ENCODE results near the gene MUC13.

DNA sequence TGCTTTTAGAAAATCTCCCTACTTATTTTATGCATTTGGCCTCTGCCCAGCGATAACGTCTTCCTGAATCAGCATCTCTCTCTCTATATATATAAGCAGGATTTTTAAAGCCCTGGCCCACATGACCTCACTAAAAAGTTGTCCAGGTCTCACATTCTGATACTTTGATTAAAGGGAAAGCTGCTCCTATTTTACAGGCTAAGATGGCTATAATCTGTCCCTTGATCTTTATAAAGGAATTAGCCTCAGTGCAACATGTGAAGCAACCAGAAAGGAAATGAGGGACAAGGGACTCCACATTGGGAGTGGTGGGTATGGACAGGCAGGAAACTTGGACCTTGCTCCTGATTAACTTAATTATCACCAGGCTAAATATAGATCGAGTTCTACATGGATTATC lies 25.6 kb upstream of the MUC13 start:
- no peak for TF ChIP-seq CTCF (conservative IDR thresholded peaks at IDR 0.05; ENCODE audit: low read depth, low read length)
- TF ChIP-seq EZH2 (IDR thresholded peaks at IDR 0.05; ENCODE audit: low read length, unreplicated experiment): no peak
- TF ChIP-seq EZH2phosphoT487 (IDR thresholded peaks at IDR 0.05; ENCODE audit: borderline replicate concordance, low read length): no peak

Data from PC-3 (cell line).